GM21576 (cell line): ENCODE measurements around the gene ANAPC16.
"Not testable (repeated sequence)": the region's sequence is repeated elsewhere in the genome, so short reads cannot be mapped to it uniquely, and the experiment has no call there.

ENCODE experiments used
- ATAC-seq: cut with Tn5 transposase; IDR thresholded peaks from one replicate; pipeline ENCODE4 v1.9.1; 2021; ENCODE audit warnings: mild to moderate bottlenecking, moderate library complexity; ENCODE audit not compliant: unreplicated experiment

Gene ANAPC16

DNA sequence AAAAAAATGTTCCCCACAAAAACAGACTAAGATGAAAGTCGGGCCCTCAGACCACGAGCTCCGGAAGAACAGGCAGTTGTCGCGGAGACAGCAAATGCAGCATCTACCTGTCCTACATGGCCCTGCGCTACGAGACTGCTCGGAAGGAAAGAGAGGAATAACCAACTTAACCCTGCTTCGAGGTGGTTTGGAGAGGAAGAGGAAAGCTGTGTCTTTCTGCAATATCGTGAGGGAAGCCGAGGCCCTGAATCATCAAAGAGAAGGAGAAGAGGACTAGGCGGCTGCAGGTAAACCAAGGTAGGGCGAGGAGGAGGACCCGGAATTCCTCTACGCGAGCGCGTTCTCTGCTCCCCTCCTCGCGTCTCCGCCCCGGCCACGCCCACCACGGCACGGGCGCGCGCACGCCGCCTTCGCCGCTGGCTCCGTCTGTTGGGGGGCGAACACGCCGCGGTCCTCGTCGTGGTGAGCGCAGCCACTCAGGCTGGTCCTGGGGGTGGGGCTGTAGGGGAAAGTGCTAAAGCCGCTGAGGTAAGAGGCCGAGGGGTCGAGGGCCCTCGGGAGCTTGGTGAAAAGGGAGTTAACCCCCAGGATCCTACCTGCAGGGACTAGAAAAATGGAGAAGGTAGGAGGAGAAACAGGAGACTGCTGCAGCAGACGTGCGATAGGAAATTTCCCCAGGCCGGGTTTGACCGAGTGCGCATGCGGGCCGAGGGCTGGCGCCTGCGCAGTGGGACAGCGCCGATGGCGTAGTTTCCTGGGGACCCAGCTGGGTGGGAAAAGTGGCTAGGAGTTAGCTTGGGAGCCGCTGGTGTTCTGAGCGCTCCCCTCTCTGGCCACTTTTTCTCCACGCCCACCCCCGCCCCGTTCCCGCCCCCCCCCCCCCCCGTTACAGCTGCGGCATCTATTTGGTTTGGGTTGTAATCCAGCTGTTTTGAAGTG lies at the start of gene ANAPC16, which contains the start of gene ASCC1:
ANAPC16 (plus strand) TSS at position 402 of the 939 bp plus-strand sequence. CDS start 7,903 bp downstream, outside the sequence.
ASCC1 (minus strand) TSS at position 666 of the 939 bp plus-strand sequence. CDS start 2,978 bp downstream, outside the sequence.
- ATAC-seq: peak; percentile 70

DNA sequence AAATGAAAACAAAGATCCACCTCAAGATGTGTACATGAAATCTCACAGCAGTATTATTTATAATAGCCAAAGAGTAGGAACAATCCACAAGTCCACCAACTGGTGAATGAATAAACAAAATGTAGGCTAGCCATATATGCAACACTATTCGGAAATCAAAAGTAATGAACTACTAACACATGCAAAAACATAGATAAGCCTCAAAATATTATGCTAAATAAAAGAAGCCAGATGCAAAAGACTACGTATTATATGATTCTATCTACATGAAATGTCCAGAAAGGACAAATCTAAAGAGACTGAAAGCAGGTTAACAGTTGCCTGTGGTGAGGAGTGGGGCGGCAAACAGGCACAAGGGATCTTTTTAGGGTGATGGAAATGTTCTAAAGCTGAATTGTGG lies 48.7 kb upstream of the ANAPC16 start:
- no peak for ATAC-seq

DNA sequence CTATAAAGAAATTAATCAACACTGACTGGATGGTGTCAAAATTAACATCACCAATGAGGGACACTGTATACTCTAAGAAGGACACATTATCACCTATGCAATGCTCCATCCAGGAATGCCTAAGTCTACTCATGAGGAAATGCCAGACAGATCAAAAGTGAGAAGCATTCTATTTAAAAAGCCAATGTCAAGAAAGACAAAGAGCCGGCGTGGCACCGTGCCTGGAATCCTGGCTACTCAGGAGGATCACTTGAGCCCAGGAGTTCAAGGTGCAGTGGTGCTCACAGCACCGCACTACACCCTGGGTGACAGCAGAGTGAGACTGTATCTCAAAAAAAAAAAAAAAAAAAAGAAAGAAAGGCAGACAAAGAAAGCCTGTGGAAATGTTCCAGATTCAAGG lies 45.5 kb upstream of the ANAPC16 start:
- no peak for ATAC-seq

DNA sequence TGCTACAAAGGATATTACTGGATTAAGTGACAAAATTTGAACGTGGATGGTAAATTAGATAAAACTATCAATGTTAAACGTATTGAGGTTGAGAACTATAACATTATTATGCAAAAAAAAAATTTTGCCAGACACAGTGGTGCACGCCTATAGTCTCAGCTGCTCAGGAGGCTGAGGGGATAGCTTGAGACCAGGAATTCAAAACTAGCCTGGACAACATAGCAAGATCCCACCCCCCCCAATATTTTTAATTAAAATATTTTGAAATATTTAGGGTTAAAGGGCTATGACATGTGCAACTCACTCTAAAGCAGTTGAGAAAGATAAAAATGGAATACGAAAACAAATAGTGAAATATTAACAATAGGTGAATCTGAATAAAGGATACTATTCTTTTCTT lies 45.1 kb upstream of the ANAPC16 start:
- ATAC-seq: no peak

DNA sequence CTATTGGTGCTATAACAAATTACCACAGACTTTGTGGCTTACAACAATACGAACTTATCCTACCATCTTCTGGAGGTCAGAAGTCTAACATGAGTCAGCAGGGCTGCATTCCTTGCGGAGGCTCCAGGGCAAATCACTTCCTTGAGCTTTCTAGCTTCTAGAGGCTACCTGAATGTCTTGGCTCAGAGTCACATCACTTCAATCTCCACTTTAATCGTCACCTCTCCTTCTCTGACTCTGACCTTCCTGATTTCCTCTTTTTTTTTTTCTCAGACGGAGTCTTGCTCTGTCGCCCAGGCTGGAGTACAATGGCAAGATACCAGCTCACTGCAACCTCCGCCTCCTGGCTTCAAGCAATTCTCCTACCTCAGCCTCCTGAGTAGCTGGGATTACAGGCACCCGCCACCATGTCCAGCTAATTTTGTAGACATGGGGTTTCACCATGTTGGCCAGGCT lies 44.6 kb upstream of the ANAPC16 start:
- ATAC-seq: no peak

DNA sequence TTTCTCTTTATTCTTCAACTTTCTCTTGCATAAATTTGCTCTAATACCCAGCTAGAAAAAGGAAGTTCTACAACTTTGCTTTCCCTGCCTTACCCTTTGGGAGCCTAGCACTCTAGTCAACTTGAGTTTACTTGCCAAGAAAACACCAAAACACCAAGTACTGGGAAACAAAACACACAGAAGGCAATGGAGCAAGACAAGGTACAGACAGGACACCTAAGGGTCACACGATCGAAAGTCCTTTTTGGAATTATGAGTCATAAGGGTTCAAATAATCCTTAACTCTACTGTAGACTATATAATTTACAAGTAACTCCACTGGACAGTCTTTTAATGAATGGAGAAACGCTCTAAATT lies 42.6 kb upstream of the ANAPC16 start:
- no peak for ATAC-seq

DNA sequence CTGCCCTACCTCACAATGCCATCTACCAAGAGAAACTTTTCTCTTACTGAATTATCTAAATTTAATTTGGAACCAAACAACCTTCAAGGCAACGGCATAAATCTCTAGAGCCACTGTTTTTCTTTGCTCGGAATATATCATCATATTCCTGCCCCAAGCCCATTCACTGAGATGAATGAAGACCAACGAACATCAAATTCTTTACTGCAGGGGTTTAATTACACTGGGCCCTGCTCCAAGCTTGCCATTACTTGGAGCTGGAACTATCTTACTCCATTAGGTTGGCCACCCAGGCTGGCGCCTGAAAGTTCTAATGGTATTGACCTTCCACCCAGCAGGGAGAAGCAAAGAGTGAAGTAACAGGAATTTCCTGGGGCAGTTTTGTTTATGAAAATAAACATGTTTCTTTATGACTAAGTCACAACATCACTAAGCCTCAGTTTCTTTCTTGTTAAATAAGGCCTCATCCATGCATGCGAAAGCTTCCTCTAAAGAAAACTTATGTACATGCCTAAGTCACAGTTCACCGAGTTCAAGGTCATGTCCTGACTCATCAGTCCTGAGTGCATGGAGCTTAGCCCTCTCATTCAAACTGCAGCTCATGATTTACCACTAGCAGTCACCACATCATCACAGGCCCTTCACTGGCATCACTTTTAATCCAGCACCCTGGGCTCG lies 42.1 kb upstream of the ANAPC16 start:
- ATAC-seq: peak; percentile 58

DNA sequence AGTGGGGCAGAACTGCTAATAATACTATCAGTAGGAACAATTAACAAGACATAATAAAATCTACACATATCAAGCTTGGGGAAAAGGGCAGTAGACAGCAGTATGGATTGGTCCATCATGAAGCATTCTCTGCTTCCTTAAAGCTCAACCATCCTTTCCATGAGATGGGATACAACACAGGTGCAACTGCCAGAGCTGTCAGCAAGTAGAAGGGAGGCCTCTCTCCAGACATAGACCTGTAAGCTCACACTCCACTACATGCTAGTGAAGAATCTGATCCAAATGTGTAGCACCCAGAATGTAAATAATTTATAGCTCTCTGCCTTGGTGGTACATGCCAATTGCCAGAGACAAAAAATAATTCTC lies 41.5 kb upstream of the ANAPC16 start:
- no peak for ATAC-seq

DNA sequence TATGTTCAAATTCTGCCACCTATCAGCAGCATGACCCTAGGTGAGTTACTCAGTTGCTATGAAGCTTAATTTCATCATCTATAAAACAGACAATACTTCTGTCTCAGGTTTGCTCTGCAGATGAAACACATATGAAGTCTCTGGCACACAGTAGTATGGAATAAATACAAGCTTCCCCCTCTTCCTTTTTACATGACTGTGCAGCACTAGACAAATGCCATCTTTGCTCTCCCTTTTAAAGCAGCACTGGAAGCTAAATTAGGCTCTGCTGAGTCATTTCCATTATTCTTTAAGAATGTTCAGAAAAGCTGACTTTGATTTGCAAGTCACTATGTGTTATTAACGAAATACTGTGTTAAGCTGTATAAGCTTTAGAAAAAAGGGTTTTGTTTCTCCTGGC lies 40.7 kb upstream of the ANAPC16 start:
- no peak for ATAC-seq

DNA sequence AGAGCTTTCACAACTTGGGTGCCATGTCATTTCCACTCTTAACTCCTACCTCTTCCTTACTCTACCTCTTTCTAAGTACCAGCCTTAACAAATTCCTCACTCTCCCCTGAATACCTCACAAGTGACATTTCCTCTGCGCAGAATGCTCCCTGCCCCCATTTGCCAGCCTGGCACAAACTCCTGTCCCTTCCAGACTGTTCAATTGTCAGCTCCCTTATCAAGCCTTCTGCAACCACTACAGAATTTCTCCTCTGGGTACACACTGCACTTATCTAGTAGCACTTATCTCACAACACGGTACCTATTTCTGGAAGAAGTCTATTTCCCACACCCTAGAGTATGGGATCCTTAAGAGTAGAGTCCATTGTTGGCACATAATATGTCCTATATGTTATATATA lies 39.1 kb upstream of the ANAPC16 start:
- ATAC-seq: no peak

DNA sequence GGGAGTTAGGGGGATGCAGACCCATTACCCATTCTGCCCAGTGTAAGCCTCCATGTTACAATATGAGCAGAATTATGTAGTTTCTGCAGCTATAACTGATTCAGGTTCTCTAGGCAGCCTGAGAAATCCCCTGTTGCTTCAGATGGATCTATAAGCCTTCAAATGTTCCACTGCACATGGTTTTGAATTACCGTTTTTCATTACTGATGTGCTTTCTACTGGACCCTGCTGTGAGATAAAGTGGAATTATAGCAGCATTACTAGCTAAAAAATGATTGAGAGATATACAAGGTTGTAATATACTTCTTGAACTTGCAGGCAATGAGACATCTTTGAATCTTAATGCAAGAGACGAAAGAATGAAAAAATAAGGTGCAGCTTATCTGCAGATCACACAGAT lies 38.4 kb upstream of the ANAPC16 start:
- ATAC-seq: no peak

DNA sequence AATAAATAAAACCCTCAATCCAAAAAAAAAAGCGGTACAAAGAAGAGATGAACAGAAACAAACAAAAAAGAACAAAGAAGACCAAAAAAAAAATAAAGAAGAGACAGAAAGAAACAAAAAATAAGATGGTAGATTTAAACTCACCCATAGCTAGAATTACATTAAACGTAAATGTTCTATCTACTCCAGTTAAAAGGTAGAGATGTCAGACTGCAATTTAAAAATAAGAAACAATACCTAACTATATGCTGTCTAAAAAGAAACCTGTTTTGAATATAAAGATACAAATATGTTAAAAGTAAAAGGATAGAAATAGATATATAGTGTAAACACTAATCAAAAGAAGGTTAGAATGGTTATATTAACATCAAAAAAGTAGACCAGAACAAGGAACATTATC lies 31.7 kb upstream of the ANAPC16 start:
- ATAC-seq: no peak

DNA sequence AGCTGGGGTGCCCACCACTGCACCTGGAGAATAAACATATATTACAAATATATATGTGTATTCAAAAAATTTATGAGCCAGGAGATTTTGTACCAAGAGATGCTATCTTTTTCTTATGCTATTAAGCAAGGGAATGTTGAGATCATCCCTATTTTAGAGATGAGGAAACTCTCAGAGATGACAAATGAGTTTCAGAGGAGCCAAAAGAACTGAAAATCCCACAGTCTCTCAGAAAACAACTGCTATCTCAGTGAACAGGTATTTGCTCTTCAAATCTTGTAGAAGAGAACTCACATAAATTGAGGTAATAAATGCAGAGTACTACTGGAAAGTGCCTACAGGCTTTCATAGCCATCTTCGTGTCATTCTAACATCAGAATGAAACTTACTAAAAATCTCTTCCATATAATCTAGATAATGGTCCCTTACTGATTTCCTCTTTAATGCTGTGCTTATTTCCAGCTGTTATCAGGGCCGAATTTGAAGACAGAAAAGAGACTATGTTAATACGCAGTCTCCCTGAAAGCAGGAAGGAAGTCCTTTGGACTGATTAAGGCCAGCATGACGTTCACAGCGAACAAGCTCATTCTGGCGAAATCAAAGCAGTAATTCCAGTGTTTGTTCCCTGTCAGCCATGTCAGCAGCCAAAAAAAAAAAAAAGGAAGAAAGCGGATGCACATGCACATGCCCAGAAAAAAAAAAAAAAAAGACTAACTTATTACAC lies 29.4 kb upstream of the ANAPC16 start:
- ATAC-seq: no peak

DNA sequence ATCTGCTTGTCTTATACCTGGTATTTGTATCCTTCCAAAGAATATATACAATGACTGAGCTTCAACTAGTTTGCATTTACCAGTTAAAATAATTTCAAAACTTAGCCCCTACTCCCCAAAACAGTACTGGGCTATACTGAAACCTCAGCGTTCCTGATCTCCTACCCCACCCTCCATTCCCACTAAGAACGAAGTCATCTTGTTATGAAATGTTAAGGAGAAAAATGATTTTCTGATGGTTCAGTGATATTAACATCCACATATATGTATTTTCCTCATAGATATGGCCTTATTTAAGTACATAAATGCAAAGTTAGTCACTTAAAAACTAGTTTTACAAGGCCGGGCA lies 28.9 kb upstream of the ANAPC16 start:
- ATAC-seq: no peak

DNA sequence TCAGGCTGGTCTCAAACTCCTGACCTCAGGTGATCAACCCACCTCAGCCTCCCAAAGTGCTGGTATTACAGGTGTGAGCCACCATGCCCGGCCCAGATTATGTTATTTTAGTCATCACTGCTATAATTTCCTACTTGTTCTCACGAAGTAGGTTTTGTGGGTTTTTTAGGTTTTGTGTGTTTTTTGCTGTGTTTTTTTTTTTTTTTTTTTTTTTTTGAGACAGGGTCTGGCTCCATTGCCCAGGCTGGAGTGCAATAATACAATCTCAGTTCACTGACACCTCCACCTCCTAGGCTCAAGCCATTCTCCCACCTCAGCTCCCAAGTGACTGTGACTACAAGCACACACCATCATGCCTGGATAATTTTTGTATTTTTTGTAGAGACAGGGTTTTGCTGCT lies 20.9 kb upstream of the ANAPC16 start:
- no peak for ATAC-seq

DNA sequence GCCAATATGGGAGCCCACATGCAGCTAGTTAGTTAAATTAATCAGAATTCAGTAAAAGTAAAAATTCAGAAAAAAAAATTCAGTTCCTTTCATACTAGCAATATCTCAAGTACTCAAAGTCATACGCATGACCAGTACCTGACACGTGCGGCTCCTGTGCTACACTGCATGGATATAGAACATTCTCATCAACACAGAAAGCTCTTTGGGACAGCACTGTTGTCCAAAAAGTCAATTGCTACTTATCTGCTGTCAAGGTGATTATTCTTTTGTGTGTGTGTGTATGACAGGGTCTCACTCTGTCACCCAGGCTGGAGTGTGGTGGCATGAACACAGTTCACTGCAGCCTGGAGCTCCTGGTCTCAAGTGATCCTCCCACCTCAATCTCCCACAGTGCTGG lies 14.9 kb upstream of the ANAPC16 start:
- ATAC-seq: no peak

DNA sequence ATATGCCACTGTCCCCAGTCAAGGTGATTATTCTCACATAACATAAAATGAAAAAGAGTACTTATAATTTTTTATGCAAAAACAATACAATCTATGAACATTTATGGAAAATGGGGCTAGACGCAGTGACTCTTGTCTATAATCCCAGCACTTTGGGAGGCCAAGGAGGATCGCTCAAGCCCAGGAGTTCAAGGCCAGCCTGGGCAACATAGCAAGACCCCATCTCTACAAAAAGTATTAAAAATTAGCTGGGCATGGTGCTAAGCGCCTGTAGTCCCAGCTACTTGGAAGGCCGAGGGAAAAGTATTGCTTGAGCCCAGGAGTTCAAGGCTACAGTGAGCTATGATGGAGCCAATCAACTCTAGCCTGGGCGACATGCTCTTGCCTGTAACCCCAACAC lies 14.5 kb upstream of the ANAPC16 start:
- no peak for ATAC-seq

DNA sequence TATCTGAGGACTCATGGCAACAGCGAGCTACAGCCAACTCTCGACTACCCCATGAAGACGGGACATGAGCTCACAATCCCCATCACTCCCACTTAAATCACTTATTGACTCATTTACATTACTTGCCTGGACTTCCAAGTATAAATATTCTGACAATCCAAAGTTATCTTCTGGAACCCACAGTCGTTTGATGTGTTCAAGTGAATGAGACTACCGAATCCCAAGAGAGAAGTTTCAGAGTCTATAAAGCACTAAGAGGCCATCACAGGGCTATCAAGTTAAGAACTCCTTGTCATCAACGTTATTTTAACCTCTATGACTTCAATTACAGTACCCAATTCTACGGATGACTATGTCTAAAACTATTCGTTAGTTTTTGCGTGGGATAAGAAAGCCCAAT lies 11.5 kb upstream of the ANAPC16 start:
- no peak for ATAC-seq

DNA sequence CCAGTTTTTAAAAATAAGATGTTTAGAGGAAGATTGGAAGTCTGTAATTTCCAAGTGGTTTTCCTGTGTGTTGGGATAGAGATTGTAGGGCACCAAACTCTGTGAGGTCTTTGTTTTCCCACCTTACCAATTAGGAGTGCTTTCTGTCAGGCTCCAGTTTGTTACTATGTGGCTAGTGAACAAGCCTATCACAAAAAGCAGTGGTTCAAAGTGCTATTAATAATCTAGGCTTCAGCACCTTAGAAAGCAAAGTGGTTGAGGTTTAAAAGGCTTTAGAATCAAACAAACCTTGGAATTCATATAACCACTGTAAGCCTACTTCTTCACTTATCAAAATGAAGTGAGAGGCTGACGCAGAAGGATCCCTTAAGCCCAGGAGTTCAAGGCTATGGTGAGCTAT lies 11.1 kb upstream of the ANAPC16 start:
- no peak for ATAC-seq

DNA sequence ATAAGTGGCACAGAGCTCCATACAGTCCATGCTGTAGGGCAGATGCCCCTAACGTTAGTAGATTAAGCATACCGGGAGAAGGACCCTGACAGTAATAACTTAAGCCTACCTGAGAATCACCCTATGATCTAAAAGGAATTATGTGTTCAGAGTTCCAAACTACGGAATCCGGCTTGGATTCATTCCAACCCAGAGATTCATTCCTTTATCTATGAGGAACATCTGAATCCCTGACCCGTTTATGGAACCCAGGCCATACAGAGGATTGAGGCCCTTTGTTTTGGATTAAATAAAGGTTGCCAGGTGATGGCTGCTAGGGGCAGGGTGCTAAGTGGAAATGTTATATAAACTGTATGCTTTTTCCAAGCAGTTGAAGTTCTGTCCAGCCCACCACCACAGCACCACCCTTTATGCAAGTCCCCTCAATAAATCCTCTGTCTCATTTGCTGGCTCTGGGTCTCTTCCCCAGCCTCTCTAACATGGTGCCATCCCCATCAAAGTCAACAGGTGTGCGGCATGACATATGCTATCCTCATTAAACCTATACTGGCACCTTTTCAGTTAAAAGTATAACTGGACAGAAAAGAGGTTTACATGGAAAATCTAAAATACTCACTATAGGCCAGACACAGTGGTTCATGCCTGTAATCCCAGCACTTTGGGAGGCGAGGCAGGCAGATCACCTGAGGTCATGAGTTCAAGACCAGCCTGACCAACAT lies 9.1 kb upstream of the ANAPC16 start:
- ATAC-seq: no peak

DNA sequence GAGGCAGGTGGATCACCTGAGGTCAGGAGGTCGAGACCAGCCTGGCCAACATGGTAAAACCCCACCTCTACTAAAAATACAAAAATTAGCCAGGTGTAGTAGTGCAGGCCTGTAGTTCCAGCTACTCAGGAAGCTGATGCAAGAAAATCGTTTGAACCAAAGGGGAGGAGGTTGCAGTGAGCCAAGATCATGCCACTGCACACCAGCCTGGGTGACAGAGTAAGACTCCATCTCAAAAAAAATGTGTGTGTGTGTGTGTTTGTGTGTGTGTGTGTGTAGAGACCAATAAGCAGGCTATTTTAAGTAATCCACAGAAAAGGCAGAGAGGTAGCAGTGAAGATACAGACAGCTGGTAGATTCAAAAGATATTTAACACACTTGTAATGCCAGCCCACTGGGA lies 7.3 kb upstream of the ANAPC16 start:
- ATAC-seq: not testable (repeated sequence)
